ENCODE measurements around the gene DIDO1. TPM values are rescaled to one million over a fixed set of nuclear protein-coding genes. Genes with fewer than 3 reads are reported as not detected.

DIDO1 gene
- total RNA-seq, 1 donor from 2014 or later = 89.1 TPM

DNA sequence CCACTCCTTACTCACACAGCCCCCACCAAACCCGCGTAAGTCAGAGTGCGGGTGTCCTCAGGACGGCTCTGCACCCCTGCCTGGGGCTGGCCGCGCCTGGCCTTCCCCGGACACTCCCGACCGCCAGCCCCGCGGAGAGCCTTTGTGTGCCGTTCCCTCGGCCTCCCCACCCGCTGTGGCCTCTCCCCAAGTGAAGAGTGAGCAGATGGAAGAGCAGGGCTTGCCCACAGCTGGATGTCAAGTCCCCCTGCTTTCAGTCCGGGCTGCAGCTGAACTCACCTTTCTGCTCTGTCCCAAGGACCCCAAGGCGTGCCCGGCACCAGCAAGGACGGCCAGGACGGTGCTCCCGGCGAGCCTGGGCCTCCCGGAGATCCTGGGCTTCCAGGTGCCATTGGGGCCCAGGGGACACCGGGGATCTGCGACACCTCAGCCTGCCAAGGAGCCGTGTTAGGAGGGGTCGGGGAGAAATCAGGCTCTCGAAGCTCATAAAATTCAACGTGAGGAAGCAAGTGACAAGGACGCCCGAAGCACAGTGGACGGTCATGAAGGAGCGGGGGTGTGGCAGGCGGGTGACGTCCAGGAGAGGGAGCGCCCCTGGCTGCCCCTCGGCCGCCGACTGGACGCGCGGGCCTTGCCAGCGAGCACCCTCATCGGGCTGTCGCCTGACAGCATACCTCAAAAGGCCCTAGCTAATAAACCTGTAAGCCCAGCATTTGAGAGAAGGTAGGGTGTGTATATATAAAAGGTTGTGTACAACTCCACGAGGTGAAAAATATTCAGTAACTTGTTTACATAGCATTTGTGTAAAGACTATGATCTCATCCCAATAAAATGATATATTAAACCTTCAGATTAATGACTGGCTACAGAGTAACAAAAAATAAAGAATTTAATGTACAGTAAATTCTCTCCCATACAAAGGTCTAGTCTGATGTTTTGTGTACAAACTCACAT, 85.8 kb downstream of the DIDO1 start:
- TF ChIP-seq CTCF (IDR thresholded peaks at IDR 0.05) = no peak
- Mint-ChIP-seq H3K9me3 (no peaks in the 10 kb centered on the region), H3K4me1 (peaks cover 28% of the 10 kb centered on the region), H3K36me3 (ENCODE audit: low read depth) (peaks cover 26% of the 10 kb centered on the region), H3K27me3 (no peaks in the 10 kb centered on the region), H3K27ac (peak overlapping the region; percentile 24), H3K4me3 (no peak overlapping the region)
- ChIA-PET CTCF (no interaction called here), POLR2A (interaction anchor here (0.8 kb wide), 1 partner anchor 14 kb away, joined by 3 read pairs; no protein-coding TSS in a partner anchor)
- intact Hi-C loops (cut with micrococcal nuclease) = no loop called here
- no peak for ATAC-seq (ENCODE audit: low read depth)
- DNase-seq = no peak

GRCh38 chr20:62839816-62840215, 86.5 kb downstream of the DIDO1 start:
- Mint-ChIP-seq H3K27ac (peak overlapping the region; percentile 24), H3K4me1 (peaks cover 34% of the 10 kb centered on the region), H3K4me3 (peak overlapping the region; percentile 32), H3K9me3 (no peaks in the 10 kb centered on the region), H3K27me3 (no peaks in the 10 kb centered on the region), H3K36me3 (ENCODE audit: low read depth) (peaks cover 26% of the 10 kb centered on the region)
- TF ChIP-seq CTCF (IDR thresholded peaks at IDR 0.05) = no peak
- POLR2A ChIA-PET = no interaction called here
- intact Hi-C loops (cut with micrococcal nuclease) = no loop called here
- DNase-seq = no peak
- ATAC-seq (ENCODE audit: low read depth) = no peak
- CTCF ChIA-PET = no interaction called here

GRCh38 chr20:62839261-62839660, 87.0 kb downstream of the DIDO1 start:
- no peak for ATAC-seq (ENCODE audit: low read depth)
- DNase-seq = no peak
- H3K9me3 Mint-ChIP-seq = no peaks in the 10 kb centered on the region
- peaks cover 35% of the 10 kb centered on the region for H3K4me1 Mint-ChIP-seq
- intact Hi-C loops (cut with micrococcal nuclease) = no loop called here
- POLR2A ChIA-PET = interaction anchor here (1.4 to 1.6 kb wide), 2 partner anchors 19 to 20 kb away, joined by 5 to 6 read pairs; no protein-coding TSS in a partner anchor
- H3K4me3 Mint-ChIP-seq = no peak overlapping the region
- no peaks in the 10 kb centered on the region for H3K27me3 Mint-ChIP-seq
- CTCF ChIA-PET = no interaction called here
- no peak overlapping the region for H3K27ac Mint-ChIP-seq
- H3K36me3 Mint-ChIP-seq (ENCODE audit: low read depth) = peaks cover 26% of the 10 kb centered on the region
- TF ChIP-seq CTCF (IDR thresholded peaks at IDR 0.05) = no peak

GRCh38 chr20:62838128-62838891, 88.0 kb downstream of the DIDO1 start:
- DNase-seq = peak; percentile 50
- CTCF ChIA-PET = no interaction called here

More at GRCh38 chr20:62838128-62838891, 88.0 kb downstream of the DIDO1 start:
- no peaks in the 10 kb centered on the region for H3K9me3 Mint-ChIP-seq
- POLR2A ChIA-PET = interaction anchor here (0.5 to 1.6 kb wide), 6 partner anchors 9 to 23 kb away, joined by 3 to 6 read pairs (median 4); partner anchors contain the start of gene TCFL5
- peak; percentile 89 for ATAC-seq (ENCODE audit: low read depth)
- intact Hi-C loops (cut with micrococcal nuclease) = no loop called here
- H3K4me1 Mint-ChIP-seq = peaks cover 42% of the 10 kb centered on the region
- H3K4me3 Mint-ChIP-seq = peak overlapping the region; percentile 59
- no peak for TF ChIP-seq CTCF (IDR thresholded peaks at IDR 0.05)
- H3K36me3 Mint-ChIP-seq (ENCODE audit: low read depth) = peaks cover 18% of the 10 kb centered on the region
- no peaks in the 10 kb centered on the region for H3K27me3 Mint-ChIP-seq
- H3K27ac Mint-ChIP-seq = peak overlapping the region; percentile 90

Data from activated B cell treated with CpG ODN at 0.5 μM for 24 hours (primary cell).